WERI-Rb-1 (cell line): ENCODE data around the gene CEP85L.

ENCODE experiments used
- DNase-seq: peaks from one replicate; pipeline ENCODE4 v3.0.0-alpha.2; 2020
- H3K27ac ChIP-seq: fragments of 250-450 bp; sonication (Bioruptor Pico); 2 replicates; pipeline ENCODE4 v1.5.1; 2020; ENCODE audit warnings: mild to moderate bottlenecking, moderate library complexity
- H3K27me3 ChIP-seq: fragments of 250-450 bp; sonication (Bioruptor Pico); 2 replicates; pipeline ENCODE4 v1.5.1; 2021; ENCODE audit warnings: mild to moderate bottlenecking, low read depth, moderate library complexity; ENCODE audit not compliant: insufficient read depth, severe bottlenecking
- H3K36me3 ChIP-seq: fragments of 250-450 bp; sonication (Bioruptor Pico); 2 replicates; pipeline ENCODE4 v1.5.1; 2020; ENCODE audit warnings: mild to moderate bottlenecking, moderate library complexity
- H3K4me3 ChIP-seq: 2 replicates; pipeline ENCODE4 v1.5.1; 2011; ENCODE audit warnings: low read depth, mild to moderate bottlenecking, control low read depth, low read length
- H3K9me3 ChIP-seq: fragments of 250-450 bp; sonication (Bioruptor Pico); 2 replicates; pipeline ENCODE4 v1.5.1; 2021; ENCODE audit warnings: mild to moderate bottlenecking, moderate library complexity; ENCODE audit not compliant: severe bottlenecking
- CTCF ChIP-seq: IDR thresholded peaks from 2 replicates; pipeline ENCODE4 v1.5.1; 2011; ENCODE audit warnings: low read depth, mild to moderate bottlenecking, control low read depth, inconsistent platforms, low read length

CEP85L gene

DNA sequence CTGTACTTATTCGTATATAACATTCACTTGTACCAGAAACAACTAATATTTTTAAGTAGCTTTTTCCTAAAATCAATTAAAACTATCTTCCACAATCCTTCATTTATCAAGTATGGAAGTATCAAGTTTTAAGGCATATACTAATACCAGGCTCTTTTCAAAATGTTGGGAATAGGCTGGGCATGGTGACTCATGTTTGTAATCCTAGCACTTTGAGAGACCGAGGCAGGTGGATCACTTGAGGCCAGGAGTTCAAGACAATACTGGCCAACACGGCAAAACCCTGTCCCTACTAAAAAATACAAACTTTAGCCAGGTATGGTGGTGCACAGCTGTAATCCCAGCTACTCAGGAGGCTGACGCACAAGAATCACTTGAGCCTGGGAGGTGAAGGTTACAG, 129.0 kb downstream of the CEP85L start:
- no peak for TF ChIP-seq CTCF
- Histone ChIP-seq H3K9me3 (no peaks in the 10 kb centered on the region), H3K4me3 (no peak overlapping the region), H3K27ac (no peak overlapping the region), H3K27me3 (no peaks in the 10 kb centered on the region), H3K36me3 (peaks cover 3% of the 10 kb centered on the region)
- DNase-seq: no peak

GRCh38 chr6:118514689-118515088, 136.7 kb downstream of the CEP85L start:
- no peak overlapping the region for H3K27ac ChIP-seq
- no peak for TF ChIP-seq CTCF
- H3K9me3 ChIP-seq: no peaks in the 10 kb centered on the region
- H3K36me3 ChIP-seq: no peaks in the 10 kb centered on the region
- H3K4me3 ChIP-seq: no peak overlapping the region
- H3K27me3 ChIP-seq: no peaks in the 10 kb centered on the region
- DNase-seq: no peak

- Histone ChIP-seq H3K36me3 (no peaks in the 10 kb centered on the region), H3K9me3 (no peaks in the 10 kb centered on the region), H3K27me3 (no peaks in the 10 kb centered on the region), H3K27ac (no peak overlapping the region), H3K4me3 (no peak overlapping the region)
- no peak for TF ChIP-seq CTCF
- no peak for DNase-seq
These were observed 139.3 kb downstream of the CEP85L start for GRCh38 chr6:118511930-118512715.

- no peaks in the 10 kb centered on the region for H3K9me3 ChIP-seq
- TF ChIP-seq CTCF: peak; percentile 46
- peak; percentile 11 for DNase-seq
- no peaks in the 10 kb centered on the region for H3K36me3 ChIP-seq
- no peak overlapping the region for H3K27ac ChIP-seq
- no peak overlapping the region for H3K4me3 ChIP-seq
- H3K27me3 ChIP-seq: no peaks in the 10 kb centered on the region
These were observed 142.3 kb downstream of the CEP85L start for GRCh38 chr6:118509009-118509617.

GRCh38 chr6:118507636-118508035, 143.8 kb downstream of the CEP85L start:
- no peak for TF ChIP-seq CTCF
- no peaks in the 10 kb centered on the region for H3K9me3 ChIP-seq
- no peak overlapping the region for H3K4me3 ChIP-seq
- no peak for DNase-seq
- H3K27ac ChIP-seq: no peak overlapping the region
- no peaks in the 10 kb centered on the region; the same call in 1 of the 2 replicates for H3K36me3 ChIP-seq
- H3K27me3 ChIP-seq: no peaks in the 10 kb centered on the region
